ENCODE results near the gene TBRG4.
"Not testable (repeated sequence)": the region's sequence is repeated elsewhere in the genome, so short reads cannot be mapped to it uniquely, and the experiment has no call there.

The TBRG4 gene

GRCh38 chr7:45116048-45116447 is 4.6 kb upstream of the TBRG4 start:
- DNase-seq (ENCODE audit: low read depth): no peak

GRCh38 chr7:45114926-45115325 is 3.4 kb upstream of the TBRG4 start:
- no peak for DNase-seq (ENCODE audit: low read depth)

GRCh38 chr7:45114257-45114656 is 2.8 kb upstream of the TBRG4 start:
- DNase-seq (ENCODE audit: low read depth): not testable (repeated sequence)

GRCh38 chr7:45112648-45113047 is 1.2 kb upstream of the TBRG4 start:
- no peak for DNase-seq (ENCODE audit: low read depth)

- no peak for DNase-seq (ENCODE audit: low read depth)
Observed at GRCh38 chr7:45108863-45109262, 2.6 kb downstream of the TBRG4 start.

GRCh38 chr7:45107356-45107755 is 4.1 kb downstream of the TBRG4 start:
- DNase-seq (ENCODE audit: low read depth): no peak

- DNase-seq (ENCODE audit: low read depth): no peak
Observed at GRCh38 chr7:45106820-45107219, 4.7 kb downstream of the TBRG4 start.

GRCh38 chr7:45105588-45106188 is 5.8 kb downstream of the TBRG4 start:
- DNase-seq (ENCODE audit: low read depth): no peak

- DNase-seq (ENCODE audit: low read depth): no peak
Observed at GRCh38 chr7:45104844-45105587, 6.5 kb downstream of the TBRG4 start.

GRCh38 chr7:45103958-45104843 is 7.3 kb downstream of the TBRG4 start:
- no peak for DNase-seq (ENCODE audit: low read depth)

GRCh38 chr7:45102785-45103712 is 8.4 kb downstream of the TBRG4 start:
- no peak for DNase-seq (ENCODE audit: low read depth)

GRCh38 chr7:45101748-45102147 is 9.7 kb downstream of the TBRG4 start:
- no peak for DNase-seq (ENCODE audit: low read depth)

- no peak for DNase-seq (ENCODE audit: low read depth)
Observed at GRCh38 chr7:45100761-45101480, 10.6 kb downstream of the TBRG4 start.

GRCh38 chr7:45099891-45100760 is 11.4 kb downstream of the TBRG4 start:
- no peak for DNase-seq (ENCODE audit: low read depth)

- no peak for DNase-seq (ENCODE audit: low read depth)
Observed at GRCh38 chr7:45098983-45099839, 12.3 kb downstream of the TBRG4 start.

- no peak for DNase-seq (ENCODE audit: low read depth)
Observed at GRCh38 chr7:45092931-45093235, 18.6 kb downstream of the TBRG4 start.

GRCh38 chr7:45092100-45092930 is 19.2 kb downstream of the TBRG4 start:
- DNase-seq (ENCODE audit: low read depth): no peak

GRCh38 chr7:45089341-45089891 is 22.1 kb downstream of the TBRG4 start:
- peak; percentile 38 for DNase-seq (ENCODE audit: low read depth)
